ENCODE data around the gene DENND1B.
A peak's percentile ranks its signal among the peaks of the same experiment; 100 is the strongest.
"Not testable (repeated sequence)": the region's sequence is repeated elsewhere in the genome, so short reads cannot be mapped to it uniquely, and the experiment has no call there.

The DENND1B gene

DNA sequence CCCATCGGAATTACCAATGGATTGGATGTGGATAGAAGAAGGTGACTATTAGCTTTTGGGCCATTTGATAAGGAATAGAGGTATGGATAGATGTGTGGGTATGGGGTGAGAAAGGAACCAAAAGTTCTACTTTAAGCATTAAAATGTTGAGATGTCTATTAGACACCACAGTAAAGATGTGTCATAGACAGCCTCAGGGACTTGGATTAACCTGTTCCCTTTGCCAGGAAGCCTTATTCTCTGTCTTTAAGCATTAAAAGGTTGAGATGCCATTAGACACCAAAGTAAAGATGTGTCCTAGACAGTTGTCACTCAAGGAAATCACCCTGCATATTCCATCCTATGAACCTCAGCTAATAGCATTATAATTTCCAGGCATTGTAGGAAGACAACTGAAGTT is 11.0 kb upstream of the DENND1B start:
- no peak for DNase-seq (ENCODE audit: low read depth, low spot score)

DNA sequence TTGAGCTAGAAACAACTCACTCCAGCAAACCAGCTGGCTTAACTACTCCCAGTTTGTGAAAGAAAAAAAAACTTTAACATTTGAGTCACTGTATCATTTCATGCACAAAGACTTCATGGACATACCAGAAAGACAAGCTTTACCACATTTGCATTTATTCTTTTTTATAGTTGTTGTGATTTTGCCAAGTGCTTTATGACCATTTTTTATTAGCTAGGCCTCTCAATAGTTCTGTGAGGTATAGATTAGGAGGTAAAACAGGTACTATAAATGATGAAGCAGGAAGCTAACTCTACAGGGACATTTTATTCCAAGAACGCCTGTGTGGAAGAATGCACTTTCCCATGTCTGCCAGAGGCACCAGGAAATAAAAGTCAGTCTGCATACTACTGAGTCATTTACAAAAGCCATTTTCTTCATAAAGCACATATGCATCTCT is 8.2 kb upstream of the DENND1B start:
- DNase-seq (ENCODE audit: low read depth, low spot score): peak; percentile 20

DNA sequence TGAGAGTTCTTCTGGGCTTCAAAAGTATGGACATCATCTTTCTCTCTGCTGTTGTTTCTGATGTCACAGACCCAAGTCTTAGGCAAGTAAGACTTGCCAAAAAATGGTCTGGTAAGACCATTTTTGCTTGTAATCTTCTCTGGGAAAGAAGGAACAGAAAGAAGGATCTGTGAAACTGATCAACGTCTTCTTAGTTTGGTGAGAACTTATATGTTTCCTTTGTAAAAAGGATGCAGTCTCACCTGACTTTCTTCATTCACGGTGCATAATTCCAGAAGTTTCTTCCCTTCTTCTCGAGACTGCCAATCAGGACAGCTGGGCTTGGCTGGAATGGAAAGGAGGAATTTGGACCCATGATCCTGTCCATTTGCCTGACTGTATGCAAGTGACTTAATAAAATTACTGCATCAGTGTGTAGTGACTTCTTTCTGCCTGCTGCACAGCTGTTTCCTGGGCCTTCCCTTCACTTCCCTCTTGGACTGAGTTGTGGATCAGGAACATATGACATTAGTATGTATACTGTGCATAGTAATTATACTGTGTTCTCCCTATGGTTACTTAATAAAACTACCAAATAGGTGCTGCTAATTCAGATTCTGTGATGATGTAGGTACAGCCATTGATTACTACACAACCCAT is 7.6 kb upstream of the DENND1B start:
- no peak for DNase-seq (ENCODE audit: low read depth, low spot score)

DNA sequence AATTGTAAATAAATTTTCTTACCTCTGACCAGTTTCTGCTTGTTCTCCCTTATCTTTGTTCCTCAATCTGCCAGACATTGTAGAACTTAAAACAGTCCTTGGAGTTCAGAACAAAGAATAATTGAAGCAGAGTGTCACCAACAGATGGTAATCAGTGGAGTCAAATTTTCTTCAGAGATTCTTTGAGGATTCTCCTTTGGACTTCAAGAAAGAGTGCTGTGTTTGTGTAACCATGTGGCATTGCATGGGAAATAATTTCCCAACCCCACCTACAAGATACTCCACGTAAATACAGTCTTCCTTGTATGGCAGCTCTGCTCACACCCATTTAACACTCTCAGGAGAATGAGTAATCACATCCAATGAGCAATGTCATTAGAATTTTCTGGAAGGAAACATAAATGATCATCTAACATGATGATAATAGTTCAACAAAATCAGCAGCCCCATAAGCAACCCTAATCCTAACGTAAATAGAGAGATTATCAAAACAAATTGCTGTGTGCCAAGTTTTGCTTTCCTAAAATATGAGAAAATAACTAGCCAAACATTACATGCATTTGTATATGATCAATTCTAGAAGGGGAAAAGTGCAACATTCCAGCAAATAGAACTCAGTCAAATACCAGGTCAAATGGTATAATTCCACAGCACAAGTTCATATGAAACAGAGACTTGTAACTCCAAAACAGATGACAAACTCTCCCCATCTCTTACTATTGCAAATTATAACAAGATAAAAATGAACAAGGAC is 6.9 kb upstream of the DENND1B start:
- DNase-seq (ENCODE audit: low read depth, low spot score): no peak

DNA sequence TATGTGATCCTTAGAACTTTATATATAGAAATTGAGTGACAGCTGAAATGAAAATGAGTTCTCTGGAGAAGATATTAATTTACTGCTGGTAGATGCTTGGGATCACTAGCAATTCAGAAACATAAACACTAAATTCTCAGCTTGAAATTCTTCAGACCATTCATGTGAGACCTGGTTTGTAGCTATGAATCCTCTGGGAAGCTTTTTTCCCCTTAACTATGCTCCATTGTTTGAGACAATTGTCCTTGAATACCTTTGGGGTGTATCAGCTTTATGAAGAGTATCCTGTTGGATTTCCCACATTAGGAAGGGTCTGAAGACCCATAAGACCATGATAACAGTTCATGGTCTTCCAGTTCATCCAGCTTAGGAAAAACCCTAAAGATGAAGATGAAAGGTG is 4.6 kb upstream of the DENND1B start:
- DNase-seq (ENCODE audit: low read depth, low spot score): no peak

DNA sequence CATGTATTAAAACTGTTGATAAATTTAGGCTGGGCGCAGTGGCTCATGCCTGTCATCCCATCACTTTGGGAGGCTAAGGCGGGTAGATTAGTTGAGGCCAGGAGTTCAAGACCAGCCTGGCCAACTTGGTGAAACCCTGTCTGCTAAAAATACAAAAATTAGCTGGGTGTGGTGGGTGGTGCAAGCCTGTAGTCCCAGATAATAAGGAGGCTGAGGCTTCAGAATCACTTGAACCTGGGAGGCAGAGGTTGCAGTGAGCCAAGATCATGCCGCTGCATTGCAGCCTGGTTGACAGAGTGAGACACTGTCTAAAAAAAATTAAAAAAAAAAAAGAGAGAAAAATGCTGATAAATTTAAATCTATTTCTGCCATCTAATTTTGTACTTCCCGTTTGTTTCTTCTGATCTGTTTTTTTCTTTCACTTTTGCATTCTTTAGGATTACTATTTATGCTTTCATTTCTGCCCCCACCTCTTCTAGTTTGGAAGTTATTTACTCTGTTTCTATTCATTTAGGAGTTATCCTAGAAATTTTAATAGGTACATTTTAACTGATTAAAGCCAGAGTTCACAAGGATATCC is 3.2 kb upstream of the DENND1B start:
- no peak for DNase-seq (ENCODE audit: low read depth, low spot score)

DNA sequence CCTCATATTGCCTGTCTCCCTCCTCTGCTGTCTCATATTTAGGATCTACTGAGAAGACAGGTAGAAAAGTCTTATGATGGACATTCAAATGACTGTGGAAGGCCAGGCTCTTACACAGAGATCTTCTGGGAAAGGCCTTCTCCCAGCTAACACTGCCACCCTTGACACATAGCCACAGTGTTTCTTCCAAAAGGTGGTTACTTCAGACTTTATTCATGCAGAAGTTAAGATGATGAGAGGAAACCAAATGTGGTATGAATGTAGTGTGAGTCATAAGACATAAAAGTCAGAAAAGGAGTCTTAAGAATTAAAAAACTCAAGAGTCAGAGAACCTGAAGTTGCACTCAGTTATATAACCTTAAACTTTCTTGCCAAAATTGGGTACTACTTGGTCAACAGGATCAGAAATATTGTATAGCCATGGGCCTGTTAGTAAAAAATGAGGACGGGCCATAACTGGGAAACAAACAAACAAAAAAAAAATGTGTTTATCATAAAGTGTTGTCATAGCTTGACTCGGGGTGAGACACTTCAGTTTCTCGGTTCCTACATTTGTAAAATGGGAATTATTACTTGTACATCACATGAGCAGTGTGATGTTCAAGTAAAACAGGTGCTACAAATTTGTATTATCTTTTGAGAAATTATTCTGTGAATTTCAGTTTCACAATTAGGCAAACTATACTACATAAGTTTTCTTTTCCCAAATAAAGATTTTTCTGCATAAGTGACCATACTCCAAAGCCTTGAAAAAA is 1.2 kb upstream of the DENND1B start:
- peak; percentile 84 for DNase-seq (ENCODE audit: low read depth, low spot score)

DNA sequence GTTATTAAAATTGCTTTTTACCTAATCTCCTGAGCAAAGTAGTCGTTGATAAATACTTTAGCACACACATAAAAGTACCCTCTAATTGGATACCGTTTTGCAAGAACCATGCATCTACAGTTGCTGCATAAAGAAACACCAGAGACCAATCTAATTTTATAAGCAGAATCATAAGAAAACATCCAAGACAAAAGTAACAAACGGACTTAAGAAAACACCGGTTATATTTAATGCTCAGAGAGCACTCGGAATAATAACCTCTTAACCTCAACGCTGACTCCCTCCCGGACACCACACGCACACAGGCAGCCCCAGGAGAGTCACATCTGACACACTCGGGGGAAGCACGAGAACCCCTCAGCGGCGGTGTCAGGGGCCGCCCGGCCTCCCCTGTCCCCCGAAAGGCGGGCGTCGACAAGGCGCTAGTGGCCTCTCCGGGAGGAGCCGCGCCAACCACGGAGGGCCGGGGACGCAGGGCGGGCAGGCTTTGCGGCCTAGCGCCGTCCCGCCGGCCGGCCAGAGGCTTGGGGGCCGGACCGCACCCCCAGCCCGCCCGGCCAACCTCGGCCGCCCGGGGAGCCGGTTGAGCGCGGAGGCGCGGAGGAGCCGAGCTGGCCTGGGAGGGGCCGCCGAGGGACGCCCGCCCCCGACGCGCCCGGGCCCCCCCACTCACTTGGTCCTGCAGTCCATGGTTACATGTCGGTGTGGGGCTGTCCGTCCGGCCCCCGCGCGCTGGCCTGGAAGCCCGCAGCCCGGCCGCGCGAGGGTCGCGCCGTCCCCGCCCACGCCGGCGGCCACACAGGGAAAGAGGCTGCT is 606 bp downstream of the DENND1B start:
- DNase-seq (ENCODE audit: low read depth, low spot score): peak; percentile 78

DNA sequence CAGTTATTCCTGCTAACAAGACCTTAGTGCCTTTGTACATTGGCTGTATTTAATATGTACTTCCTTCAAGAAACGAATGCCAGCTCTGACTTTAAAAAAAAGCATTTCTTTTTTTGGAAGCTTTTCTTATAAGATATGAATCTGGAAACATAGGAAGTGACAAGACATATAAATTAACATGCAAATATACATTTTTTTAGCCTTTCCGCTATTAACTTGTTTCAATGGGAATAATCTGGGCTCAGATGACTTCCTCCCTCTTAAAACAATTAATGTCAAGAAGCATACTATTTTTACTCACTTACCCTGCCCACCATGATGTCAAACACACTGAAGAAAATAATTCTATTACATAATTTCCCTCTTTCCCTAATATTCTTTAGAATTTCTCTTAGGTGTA is 1.4 kb downstream of the DENND1B start:
- DNase-seq (ENCODE audit: low read depth, low spot score): peak; percentile 9

DNA sequence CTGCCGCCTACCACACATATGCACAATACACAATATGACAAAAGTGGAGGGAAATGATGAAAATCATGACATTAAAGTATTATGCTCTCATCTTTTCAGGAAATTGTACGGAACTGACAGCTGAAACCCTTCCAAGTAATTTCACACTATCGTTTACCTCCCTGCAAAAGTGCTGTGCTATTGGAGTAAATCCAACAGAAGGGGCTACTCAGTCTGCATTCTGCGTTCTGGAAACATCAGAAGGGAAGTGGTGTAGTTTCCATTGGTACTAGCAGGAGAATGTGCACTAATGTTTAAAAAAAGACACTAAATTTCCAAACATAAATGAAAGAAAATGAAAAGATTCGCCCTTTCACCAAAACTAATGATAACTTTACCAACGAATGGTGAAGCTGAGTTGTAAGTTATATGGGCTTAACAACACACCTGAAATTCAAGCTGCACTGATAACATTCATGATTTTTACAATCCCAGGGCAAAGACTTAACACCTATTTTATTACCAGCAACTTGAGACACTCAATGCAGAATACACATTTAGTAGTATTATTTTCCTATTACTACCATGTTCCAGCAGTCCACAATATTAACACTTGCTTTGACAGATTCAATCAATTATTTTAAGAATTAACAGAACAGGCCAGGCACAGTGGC is 3.2 kb downstream of the DENND1B start:
- DNase-seq (ENCODE audit: low read depth, low spot score): no peak

DNA sequence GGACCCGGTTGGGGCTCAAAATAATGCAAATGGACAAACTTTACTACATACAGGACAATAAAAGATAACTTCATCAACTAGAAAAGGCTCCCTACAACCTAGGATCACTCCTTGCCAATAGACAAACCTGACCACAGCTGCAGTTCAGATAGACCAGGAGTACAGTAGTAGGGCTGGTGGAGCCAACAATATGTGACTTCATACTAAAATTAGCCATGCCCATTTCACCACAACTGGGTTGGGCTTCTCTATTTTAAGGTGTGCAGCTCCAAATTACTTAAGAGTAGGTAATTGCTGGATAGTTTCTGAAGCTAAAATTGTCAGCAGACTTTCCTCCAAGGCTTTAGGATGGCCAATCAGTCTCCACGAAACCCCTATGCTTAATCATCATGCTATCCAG is 3.9 kb downstream of the DENND1B start:
- DNase-seq (ENCODE audit: low read depth, low spot score): no peak

DNA sequence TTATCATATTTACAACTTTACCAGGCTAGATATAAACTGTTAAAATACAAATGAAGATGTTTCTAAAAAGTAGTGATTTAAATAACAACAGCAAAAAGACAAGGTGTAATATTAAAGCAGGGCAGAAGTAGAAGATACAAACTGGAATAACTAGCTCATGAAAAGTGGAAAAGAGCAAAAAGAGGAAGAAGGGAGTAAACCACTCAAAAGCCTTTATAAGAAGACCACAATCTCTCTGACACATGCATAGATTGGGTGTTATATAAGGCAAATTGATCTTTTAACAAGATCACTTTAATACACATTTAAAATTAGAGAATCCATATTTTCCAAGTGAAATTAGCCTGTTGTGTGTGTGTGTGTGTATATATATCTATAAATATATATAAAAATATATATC is 5.0 kb downstream of the DENND1B start:
- DNase-seq (ENCODE audit: low read depth, low spot score): no peak

DNA sequence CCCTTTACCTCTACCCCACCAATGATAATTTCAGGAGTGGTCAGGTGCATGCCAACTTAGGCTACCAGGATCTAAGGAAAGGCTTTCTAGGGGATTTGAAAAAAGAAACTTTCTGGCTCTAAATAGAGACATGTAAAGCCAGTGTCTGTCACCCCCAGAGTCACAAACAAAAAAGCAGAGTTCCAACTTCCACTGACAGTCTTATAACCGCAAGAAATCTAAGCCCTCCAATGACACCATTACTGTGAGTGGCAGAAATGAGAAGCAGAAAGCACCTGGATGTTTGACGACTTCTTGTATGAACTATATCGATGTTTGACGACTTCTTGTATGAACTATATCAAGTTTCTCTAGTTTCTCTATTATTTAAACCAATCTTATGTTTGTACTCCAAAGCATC is 6.0 kb downstream of the DENND1B start:
- DNase-seq (ENCODE audit: low read depth, low spot score): no peak

DNA sequence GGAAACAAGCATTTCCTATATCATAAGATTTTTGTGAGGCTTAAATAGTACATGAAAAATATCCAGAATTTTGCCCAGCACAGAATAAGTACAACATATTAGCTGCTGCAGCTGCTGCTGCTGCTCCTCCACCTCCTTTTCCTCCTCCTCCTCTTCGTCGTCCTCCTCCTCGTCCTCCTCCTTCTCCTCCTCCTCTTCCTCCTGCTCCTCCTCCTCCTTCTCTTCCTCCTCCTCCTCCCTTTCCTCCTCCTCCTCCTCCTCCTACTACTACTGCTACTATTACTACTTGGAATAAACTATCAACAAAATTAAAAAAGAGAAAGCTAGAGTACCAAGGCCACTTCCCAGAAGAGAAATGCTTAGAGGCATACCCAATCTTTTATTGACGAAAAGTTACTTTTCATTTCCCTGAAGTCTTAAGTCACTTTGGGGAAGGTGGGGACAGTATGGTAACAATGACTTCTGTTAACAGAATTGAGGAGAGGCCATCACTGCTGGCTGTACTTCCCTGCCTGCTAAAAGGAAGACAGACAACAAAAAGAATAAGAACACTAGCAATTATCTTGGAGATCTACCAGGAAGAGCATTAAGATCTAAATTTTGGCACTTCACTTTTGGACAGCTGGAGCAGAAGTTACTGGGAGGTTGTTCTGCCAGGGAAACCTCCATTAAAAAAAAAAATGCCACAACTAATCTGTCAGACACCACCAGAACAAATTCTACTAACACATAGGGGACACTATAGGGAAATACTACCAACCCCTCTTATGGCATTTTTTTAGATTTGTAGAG is 7.1 kb downstream of the DENND1B start:
- DNase-seq (ENCODE audit: low read depth, low spot score): no peak

DNA sequence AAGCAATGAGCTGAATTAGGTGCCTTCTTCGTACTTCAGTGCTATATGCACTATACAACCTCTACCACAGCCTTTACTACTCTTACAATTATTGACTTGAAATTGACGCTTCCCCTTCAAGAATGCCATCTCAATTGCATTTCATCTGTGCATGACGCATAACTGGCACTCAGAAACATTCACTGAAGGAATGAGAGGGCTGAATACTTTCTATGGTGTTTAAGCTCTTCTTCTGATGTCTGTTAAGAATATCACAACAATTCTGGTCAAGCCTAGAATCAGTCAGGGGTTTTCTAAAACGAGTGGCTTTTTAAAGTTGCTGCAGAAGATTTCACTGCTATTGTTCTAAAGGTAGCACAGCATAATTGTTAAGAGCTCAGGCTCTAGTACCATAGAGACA is 11.5 kb downstream of the DENND1B start:
- DNase-seq (ENCODE audit: low read depth, low spot score): no peak

DNA sequence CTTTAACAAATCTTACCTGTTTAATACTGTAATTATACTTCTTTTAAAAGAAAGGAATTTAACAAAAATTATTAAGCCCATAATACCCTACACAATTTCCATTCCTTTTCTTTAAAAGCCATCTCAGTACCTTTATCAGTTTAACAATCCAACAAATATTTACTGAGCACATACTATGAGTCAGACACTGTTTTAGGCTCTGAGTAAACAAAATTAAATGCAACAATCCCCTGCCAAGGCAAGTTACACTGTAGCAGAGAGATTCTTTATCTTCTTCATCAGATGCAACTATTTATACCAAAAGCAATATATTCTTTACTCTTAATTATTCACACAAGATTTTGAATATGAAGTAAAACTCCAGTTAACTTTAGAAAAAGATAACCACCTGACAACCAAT is 12.0 kb downstream of the DENND1B start:
- DNase-seq (ENCODE audit: low read depth, low spot score): no peak

DNA sequence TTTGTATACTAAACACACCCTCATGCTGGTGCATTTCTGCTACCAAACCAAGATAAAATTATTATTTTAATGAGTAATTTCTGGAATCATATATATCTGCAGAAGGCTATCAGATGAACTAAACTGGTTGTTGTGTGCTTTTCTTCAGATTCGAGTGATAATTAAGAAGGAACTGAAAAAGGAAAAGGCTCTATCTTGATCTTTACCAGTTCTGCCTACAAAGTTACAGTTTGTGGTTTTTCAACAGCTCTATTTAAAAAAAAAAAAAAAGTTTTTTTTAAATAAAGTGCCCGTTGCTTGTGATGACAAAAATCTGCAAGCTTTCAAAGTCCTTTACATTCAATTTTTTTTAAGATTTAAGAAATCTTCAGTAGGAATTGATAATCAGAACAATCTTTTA is 13.6 kb downstream of the DENND1B start:
- no peak for DNase-seq (ENCODE audit: low read depth, low spot score)

DNA sequence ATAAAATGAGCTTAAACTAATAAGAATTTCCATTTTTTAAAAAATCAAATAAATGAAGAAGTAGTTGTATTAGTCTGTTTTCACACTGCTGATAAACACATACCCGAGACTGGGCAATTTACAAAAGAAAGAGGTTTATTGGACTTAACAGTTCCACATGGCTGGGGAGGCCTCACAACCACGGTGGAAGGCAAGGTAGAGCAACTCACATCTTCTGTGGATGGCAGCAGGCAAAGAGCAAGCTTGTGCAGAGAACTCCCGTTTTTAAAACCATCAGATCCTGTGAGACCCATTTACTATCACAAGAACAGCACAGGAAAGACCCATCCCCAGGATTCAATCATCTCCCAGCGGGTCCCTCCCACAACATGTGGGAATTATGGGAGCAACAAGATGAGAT is 19.7 kb downstream of the DENND1B start:
- not testable (repeated sequence) for DNase-seq (ENCODE audit: low read depth, low spot score)

DNA sequence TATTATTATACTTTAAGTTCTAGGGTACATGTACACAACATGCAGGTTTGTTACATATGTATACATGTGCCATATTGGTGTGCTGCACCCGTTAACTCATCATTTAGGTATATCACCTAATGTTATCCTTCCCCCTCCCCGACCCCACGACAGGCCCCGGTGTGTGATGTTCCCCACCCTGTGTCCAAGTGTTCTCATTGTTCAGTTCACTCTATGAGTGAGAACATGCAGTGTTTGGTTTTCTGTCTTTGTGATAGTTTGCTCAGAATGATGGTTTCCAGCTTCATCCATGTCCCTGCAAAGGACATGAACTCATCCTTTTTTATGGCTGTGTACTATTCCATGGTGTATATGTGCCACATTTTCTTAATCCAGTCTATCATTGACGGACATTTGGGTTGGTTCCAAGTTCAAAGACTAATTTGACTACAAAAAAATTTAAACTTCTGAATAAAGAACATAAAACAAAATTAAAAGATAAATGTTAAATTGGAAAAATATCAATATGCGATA is 22.6 kb downstream of the DENND1B start:
- not testable (repeated sequence) for DNase-seq (ENCODE audit: low read depth, low spot score)

DNA sequence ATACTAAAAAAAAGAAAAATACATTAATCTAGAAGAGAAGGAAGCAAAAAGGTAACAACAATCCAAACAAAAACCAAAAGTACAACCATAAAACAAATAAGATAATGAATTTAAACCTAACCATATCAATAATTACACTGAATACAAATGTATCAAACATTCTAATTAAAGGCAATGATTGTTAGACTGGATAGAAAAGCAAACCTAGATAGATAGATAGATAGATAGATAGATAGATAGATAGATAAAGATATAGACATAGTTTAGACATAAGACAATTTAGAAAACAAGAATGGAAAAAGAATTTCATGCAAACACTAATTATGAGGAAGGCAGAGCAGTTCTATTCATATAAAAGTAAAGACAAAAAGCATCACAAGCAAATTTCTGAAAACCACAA is 24.9 kb downstream of the DENND1B start:
- no peak for DNase-seq (ENCODE audit: low read depth, low spot score)
